ENCODE measurements around the gene GIMAP8.
A peak's percentile ranks its signal among the peaks of the same experiment; 100 is the strongest.

GIMAP8 gene

DNA sequence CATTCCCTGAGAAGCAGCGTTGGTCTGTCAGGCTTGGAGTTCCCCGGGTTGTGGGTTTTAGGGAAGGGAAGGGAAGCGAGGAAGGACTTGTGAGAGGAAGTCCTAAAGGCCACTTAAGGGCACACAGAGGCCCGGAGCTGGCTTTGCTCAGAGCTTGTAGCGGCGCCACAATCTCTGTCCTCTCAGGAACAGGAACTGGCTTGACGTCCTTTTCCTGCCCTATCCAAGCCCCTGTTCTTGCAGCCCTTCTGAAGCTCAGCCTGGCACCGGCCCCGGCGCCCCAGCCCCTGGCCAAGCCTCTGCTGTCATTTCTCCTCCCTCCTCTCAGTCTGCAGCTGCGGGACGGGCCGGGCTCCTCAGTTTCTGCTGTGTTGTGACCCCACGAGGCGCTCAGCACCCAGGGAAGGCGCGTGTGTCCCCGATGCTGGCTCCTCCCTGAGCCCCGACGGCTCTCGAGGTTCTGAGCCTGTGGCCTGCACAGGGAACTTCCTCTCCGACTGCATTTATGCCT is at the start of gene GIMAP8:
TSS of gene GIMAP8 (plus strand) at position 140 of the 511 bp plus-strand sequence. CDS start 16,069 bp downstream, outside the sequence.
- no peak for DNase-seq (ENCODE audit: low read depth, low spot score)

DNA sequence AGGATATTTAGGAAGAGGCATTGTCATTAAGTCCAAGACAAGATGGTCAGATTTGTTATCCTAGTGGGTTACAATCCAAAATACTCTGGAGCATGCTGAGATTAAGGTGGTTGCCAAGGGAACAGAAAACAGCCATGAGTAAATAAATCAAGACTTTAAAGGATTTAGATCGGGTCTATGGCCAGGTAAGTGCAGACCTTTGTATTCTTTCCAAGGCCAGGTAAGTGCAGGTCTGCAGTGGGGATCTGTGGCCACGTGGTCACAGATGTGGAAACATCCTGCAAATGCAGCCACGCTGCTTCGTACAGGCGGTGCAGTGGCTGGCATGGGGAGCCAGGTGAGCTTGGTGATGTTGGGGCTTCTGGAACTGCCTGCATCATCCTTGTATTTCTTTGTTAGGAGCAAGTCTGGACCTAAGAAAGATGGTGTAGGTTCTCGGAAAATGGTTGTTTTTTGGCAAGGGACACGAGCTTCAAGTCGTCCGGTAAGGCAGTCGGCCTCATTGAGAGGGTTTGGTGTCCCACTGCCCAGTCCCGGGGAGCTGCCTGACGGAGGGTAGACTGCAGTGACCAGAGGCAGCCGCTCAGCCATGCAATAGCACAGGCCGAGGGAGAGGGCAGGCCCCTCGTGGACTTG is 49.5 kb upstream of the GIMAP8 start:
- DNase-seq (ENCODE audit: low read depth, low spot score): no peak

DNA sequence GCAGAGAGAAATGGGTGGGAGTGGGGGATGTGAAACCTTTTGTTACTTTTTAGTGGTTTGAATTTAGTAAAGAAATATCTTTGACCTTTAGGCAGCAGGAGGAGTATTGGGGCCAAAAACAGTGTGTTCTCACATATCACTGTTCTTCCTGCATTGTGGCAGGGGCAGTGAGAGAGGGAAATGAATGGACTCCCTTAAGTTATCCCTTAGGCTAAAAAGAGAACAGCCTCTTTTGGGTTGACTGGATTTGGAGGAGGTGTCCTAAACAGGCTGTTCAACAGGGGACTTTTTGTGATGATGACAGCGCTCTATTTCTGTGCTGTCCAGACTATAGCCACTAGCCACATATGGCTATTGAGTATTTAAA is 49.0 kb upstream of the GIMAP8 start:
- DNase-seq (ENCODE audit: low read depth, low spot score): no peak

DNA sequence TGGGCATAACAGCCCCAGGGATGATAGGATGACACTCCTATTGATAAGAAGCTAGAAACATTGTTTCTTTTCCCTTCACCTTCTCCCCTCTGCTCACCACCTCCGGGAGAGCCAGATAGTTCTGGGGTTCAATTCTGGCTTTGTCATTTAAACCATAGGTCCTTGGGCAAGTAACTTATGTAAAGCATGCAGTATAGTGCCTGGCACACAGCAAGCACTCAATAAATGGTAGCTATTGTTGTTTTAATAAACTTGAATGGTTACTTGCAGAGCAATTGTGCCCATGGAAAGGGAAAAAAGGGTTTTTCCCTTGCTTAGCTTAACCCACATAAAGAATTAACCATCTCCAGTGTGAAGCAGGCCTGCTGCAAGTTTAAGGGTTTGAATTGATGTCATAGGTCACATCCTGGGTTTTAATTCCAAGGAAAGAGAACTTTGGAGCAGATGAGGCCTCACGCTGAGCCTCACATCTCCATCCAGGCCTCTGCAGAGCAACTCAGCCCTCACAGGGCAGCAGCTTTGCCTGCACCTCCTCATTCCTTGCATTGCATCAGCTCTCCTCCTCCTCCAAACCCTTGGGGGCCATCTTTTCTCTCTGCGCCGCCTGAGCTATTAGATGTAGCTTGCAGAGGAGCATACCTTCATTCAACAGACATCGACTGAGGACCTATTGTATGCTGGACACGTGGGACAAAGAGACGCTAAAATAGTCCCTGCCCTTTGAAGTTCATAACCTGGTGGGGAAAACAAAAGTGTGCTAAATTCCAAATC is 48.4 kb upstream of the GIMAP8 start:
- DNase-seq (ENCODE audit: low read depth, low spot score): no peak

DNA sequence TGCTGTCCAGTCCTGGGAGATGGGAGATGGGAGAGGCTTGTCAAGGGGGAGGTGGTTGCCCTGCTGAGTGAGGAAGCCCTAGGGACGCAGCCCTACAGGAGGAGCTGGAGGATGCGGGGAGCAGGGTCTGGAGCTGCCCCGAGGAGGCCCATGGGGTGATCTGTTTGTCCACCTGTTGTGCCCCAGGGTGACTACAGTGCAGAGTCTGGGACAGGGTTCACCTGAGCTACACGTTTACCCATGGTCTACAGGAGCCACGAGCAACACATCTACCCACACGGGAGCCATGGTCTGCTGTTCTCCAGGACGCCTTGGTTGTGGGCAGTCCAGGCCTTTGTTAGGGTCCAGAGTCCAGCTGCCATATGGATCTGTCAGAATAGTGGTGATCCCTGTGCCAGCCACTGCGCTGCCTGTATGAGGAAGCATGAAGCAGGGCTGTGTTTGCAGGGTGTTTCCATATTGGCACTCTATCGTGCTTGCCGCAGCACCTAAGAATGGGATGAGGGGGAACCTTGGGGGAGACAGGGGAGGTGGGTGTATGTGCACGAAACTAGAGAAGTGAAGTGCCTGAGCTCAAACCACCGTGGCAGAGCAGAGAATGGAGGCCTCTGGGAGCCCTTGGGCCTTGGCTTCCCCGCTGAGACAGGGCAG is 47.6 kb upstream of the GIMAP8 start:
- no peak for DNase-seq (ENCODE audit: low read depth, low spot score)

DNA sequence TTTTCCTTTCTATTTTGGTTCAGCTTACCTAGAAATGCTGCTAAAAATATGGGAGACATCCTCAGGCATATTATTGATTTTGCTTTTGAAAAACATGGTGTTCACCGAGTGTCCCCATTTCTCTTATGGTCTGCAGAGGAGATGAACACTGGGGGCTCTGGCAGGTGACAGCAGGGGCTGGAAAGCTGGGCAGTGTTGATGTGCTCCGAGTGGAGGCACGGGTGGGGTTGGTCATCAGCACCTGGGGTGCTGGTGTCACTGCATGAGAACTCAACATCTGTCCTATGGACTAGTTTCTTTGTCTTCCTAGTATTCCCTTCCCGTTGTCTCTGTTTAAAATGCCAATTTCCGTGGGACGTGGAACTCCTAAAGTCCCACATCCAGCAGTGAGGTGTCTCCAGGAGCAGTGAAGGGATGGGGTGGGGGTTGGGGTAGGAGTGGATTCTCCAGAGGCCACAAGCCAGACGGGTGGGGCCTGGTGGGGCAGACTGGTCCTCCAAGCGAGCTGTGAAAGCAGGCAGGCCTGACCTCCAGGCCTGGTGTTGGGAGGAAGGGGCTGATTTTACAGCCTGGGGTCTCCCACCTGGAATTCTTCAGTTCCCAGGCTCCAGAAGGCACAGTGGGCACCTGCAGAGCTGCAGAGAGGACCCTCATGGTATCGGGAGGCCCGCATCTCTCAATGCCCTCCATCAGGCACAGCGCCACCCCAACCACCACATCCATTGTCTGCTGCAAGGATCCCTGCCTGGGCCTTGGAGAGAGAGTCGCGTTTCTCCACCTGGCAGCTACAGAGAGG is 46.9 kb upstream of the GIMAP8 start:
- DNase-seq (ENCODE audit: low read depth, low spot score): no peak

DNA sequence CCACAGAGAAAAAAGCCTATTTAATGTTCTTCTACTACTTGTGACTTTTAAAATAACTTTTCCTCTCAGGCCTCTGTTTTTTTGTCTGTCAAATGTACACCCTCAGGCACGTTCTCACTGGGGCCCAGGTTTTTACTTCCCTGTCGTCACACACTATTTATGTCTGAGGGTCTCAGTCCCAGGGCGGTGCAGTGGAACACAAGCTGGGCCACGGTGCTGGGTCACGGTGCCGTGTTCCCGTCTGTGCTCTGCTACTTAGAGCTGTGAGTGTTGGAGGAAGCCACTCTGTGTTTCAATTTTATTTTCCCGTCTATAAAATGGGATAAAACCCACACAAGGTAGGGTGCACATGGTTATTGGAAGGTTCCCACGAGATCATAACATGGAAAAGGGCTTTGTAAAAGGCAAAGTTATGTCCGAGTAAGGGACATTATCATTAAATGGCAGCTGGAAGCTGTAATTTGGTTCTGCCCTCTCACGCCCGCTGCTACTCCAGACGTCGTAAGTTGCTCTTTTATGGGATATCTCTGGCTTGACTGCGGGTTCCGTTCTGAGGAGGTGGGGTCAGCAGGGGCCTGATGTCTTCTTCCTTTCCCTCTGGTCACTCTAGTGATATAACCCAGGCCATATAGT is 46.1 kb upstream of the GIMAP8 start:
- no peak for DNase-seq (ENCODE audit: low read depth, low spot score)

DNA sequence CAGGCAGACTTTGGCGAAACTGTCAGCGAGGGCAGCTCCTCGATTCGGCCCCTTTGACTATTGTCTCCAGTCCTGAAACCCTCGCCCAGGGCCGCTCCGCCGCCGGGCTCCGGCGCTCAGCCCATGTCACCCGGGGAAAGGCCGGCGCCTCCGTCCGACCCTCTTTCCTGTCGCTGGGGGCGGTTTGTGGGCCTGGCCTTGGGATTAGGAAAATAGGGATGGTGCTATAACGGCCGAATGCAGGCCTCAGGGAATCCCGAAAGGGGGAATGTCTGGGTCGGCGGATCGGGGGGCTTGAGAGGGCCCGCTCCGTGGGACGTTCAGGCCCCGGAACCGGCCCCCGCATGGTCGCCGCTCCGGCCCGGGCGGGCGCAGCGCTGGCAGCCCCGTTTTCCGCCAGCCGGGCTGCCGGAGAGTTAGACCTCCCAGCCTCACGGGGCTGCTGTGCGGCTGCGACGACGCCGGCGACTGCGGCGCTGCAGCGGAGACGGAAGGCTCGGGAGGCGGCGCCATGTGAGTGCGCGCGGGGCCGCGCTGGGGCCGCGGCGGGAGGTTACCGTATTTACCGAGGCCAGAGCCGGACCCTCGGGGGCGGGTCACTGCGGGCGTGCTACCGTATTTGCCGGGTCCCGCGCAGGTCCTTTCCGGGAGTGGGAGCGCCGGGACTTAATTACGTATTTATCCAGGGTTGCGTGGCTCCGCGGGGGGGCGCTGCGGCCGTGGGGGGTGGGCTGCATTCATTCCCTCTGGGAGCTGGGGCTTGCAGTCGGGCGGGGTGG is 45.4 kb upstream of the GIMAP8 start:
- peak; percentile 37 for DNase-seq (ENCODE audit: low read depth, low spot score)

DNA sequence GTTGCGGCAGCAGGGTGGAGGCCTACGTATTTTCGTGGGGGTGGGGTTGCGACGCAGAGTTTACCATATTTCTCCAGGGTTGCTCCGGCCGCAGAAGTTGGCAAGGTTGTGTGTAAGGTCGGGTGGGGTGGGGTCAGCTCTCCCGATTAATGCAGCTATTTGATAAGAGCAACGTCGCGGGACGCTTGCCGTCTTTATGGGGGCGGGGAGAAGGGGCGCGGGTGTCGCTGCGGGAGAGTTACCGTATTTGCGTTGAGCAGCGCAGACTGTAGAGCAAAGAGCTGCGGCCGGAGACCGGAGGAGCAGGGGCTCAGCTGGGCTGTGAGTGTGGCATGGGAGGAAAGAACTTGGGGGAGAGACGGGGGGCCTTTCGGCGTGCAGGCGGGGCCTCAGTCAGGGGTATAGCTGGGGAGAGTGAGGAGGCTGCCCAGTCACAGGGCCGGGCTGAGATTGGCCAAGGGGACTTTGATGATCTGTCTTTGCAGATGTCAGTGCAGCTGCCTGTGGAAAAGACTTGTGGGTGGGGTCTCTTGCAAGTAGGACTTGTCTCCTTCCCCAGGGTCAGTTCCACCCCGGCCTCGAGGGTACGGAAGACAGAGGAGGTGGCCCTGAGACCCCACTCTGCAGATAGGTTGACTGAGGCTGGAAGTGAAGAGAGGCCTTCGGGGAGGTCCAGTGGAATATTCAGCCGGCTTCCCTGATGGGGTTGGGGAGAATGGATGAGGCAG is 44.7 kb upstream of the GIMAP8 start:
- no peak for DNase-seq (ENCODE audit: low read depth, low spot score)

DNA sequence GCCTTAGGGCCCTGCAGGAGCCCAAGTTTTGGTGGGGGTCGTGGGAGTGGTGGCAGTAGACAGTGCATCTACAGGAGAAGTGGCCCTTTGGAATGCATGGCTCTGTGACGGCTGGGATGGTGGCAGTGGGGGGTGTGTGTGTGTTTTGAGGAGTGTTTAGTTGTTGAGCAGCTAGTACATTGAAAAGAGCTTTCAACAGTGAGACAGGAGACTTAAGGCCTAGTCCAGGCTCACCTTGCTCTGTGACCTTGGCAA is 44.2 kb upstream of the GIMAP8 start:
- no peak for DNase-seq (ENCODE audit: low read depth, low spot score)

DNA sequence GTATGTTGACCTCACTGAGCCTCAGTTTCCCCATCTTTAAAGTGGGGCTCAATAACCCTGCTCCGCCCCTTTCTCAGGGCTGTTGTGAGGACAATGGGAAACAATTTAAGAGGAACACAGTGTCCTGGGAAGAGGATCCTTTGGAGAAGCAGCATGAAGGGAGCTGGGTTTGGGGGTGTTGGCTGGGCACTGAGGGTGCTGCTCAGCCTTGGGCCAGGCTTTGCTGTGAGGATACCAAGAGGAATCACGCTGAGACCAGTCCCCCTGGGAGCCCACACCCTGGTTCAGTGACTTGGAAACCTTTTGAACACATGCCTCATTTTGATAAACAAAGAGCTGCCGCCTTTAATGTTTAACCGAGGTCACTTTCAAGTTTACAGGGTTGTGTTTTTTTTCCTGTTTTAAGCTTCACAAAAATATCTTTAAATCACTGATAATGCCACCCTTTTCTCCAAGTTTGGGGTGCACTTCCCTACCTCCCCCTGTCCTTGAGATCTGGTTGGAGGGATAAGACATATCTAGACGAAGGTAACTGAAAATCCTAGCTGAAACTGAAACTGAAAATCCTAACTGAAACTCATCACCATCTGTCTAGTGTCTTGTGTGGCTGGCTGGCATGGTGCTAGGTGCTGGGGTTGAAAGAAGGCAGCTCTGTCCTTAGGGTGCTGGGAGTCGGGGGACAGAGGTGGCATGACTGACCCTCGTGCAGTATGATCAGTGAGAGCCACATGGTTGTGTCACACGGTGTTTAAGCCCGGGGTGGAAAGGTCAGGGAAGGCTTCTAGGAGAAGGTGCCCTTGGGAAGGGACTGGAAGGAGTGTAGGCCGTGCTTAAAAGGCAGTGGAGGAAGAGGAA is 43.6 kb upstream of the GIMAP8 start:
- no peak for DNase-seq (ENCODE audit: low read depth, low spot score)

DNA sequence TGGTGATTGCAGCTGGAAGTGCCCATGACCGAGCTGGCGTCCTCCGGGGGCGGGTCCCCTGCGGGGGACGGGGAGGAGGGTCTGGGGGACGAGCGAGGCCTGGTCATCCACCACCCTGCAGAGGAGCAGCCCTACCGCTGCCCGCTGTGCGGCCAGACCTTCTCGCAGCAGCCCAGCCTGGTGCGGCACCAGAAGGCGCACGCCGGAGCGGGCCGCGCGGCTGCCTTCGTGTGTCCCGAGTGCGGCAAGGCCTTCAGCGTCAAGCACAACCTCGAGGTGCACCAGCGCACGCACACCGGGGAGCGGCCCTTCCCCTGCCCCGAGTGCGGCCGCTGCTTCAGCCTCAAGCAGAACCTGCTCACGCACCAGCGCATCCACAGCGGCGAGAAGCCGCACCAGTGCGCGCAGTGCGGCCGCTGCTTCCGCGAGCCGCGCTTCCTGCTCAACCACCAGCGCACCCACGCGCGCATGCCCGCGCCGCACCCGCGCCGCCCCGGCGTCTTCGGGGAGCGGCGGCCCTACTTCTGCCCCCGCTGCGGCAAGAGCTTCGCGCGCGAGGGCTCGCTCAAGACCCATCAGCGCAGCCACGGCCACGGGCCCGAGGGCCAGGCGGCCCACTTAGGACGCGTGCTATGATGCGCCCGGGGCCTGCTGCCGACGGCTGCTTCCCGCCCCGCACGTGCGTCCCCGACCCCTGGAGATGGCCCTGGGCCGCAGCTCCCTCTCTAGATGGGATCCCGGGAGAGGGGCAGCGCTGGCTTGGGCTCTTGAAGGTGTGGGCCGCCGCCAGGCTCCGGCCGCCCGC is 42.6 kb upstream of the GIMAP8 start:
- DNase-seq (ENCODE audit: low read depth, low spot score): no peak

DNA sequence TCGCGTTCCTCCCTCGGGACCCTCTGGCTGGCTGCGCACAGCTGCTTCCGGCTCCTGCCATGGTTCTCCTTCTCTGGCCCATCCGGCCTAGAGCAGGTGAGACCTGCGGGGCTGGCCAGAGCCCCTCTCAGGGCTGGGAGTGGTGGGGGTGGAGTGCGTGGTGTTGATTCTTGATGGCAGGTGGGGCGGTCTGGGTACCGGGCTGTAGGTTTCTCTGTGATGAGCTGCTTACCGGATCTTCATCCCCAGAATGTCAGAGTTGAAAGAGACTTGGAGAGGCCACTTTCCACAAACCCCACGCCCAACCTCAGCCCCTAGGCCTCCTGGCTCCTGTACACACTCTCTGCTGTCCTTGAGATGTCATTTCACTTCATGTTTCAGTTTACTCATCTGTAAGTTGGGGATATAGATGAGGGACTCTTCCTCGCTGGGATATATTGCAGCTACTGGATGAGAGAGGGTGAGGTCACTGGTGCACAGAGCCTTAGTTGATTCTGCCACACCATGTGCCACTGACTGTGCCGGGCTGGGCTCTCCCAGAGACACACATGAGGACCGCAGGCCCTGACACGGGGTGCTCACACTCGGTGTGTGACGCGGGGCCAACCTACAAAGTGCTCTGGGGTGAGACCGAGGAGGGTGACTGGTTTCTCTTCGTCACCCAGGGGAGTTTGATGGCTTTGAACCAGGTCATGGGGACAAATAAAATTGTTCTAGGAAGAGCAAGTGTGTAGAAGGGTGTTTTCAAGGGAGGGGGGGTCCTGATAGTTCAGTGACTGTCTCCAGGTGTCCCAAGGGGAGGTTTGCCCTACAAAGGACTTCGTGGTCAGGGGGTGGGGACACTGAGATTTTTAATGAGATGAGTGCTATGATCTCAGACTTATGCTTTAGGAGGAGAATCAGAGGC is 41.8 kb upstream of the GIMAP8 start:
- DNase-seq (ENCODE audit: low read depth, low spot score): no peak

DNA sequence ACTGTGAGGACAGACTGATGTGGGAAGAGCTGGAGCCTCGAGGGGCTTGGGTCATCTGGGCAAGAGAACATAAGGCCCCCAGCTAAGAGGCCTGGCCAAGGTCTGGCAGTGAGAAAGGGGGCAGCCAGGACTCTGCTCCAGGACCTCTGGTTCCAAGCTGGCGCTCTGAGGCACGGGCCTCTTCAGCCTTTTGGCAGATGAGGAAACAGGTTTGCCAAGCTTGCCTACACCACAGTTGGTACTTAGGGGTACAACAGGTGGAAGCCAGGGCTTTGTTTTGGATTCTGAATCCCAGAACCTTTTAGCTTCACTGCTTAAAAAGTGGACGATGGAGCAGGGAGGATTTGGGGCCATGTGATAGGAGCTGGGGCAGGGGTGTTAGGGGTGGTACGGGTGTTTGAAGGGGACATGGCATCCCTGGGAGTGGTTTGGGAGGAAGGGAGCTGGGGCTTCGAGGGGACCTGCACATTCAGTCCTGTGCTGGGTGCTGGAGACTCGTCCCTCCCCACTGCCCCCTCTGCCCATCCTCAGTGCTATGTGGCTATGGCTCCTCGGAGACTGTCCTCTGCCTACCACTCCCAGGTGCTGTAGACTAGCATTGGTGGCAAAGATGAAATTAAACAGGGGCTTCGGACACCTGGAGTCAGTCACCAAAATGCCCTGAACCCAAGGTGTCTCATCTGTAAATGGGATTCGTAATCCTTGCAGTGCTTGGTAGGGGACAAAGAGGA is 41.0 kb upstream of the GIMAP8 start:
- no peak for DNase-seq (ENCODE audit: low read depth, low spot score)

DNA sequence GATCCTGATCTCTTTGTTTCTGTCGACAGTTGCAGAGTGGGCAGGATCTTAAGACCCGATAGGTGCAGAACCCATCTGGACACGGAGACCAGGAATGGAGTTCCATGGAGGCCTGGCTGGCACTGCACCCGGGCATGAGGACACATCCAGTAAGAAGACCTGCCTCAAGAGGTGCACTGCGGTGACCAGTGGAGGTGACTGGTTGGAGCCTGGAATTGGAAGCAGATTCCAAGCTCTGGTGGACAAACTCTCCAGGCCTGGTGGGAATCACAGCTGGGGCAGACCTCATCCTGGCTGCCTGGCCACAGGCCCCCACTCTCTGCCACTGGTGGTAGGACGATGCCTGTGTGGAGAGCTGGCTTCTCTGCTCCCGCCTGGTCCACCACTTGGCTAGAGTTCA is 40.3 kb upstream of the GIMAP8 start:
- no peak for DNase-seq (ENCODE audit: low read depth, low spot score)

DNA sequence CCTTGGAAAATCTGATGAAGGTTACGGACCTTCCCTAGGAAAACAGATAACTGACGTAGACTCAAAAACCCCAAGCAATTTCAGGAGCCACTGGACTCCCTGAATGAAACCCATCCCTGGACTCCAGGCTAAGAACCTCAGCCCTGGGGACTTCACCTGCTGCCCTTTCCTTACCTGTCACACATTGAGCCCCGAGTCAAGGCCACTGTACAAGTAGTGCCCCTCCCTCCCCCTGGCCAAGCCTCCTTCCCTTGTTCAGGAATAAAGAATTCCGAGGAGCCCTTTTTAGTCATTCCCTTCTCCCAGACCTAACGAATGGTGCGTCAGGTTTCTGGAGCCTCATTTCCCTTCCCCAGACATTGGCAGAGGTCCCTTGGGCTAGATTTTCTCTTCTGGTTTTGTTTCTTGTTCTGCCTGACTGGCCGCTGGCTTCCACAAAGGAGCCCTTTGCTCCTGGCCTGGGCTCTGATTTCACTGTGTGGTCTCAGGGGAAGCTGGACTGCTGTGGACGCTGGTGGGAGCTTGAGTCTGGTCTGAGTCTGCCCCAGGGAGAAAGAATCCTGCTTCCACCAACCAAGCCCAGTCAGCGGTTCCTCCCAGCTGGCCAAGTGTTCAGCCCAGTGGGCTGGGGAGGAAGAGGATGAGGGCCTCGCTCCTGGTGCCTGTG is 39.6 kb upstream of the GIMAP8 start:
- DNase-seq (ENCODE audit: low read depth, low spot score): no peak

All from activated CD4-positive, CD25-positive, alpha-beta regulatory T cell treated with anti-CD3 and anti-CD28 coated beads, Interleukin-2, amount 50 U/mL, for 16 hours (primary cell).